Activated B cell treated with CpG ODN at 0.5 μM for 24 hours (primary cell): ENCODE results near the gene ABCC6. TPM values are rescaled to one million over a fixed set of nuclear protein-coding genes. Genes with fewer than 3 reads are reported as not detected.

Source experiments
- ATAC-seq: fragments of 200-7000 bp; cut with Tn5 transposase; one replicate; pipeline ENCODE4 v1.10.0; 2021; ENCODE audit warnings: low read depth, mild to moderate bottlenecking, moderate library complexity
- CTCF ChIA-PET: fragments of 350-600 bp; sonication (Branson Sonifier 250); formaldehyde crosslinking; loops from one replicate; lab custom pipeline; 2021; ENCODE audit warnings: antibody characterized with exemption; lab: Charles Lee
- POLR2A ChIA-PET: fragments of 350-600 bp; sonication (Branson Sonifier 250); formaldehyde crosslinking; loops from one replicate; lab custom pipeline; 2021; ENCODE audit warnings: antibody characterized with exemption; lab: Charles Lee
- DNase-seq: peaks from one replicate; pipeline ENCODE4 v3.0.0; 2022
- H3K27ac Mint-ChIP-seq: one replicate; pipeline ENCODE4 v1.8.0; 2020; ENCODE audit warnings: mixed read lengths
- H3K27me3 Mint-ChIP-seq: one replicate; pipeline ENCODE4 v1.8.0; 2021; ENCODE audit warnings: mixed read lengths
- H3K36me3 Mint-ChIP-seq: one replicate; pipeline ENCODE4 v1.8.0; 2021; ENCODE audit warnings: low read depth, mixed read lengths
- H3K4me1 Mint-ChIP-seq: one replicate; pipeline ENCODE4 v1.8.0; 2021; ENCODE audit warnings: mixed read lengths
- H3K4me3 Mint-ChIP-seq: one replicate; pipeline ENCODE4 v1.8.0; 2020; ENCODE audit warnings: mild to moderate bottlenecking, mixed read lengths
- H3K9me3 Mint-ChIP-seq: one replicate; pipeline ENCODE4 v1.8.0; 2020; ENCODE audit warnings: mixed read lengths
- intact Hi-C: fragments of 100-400 bp; cut with micrococcal nuclease; formaldehyde crosslinking; loops from one replicate; pipeline ENCODE4 v1.15.1; 2024
- total RNA-seq: library from RNA; stranded (reverse); gene quantifications from 2 replicates; pipeline ENCODE4 v1.2.3, GENCODE V29; 2022
- TF ChIP-seq, protein P1 (sequence below): fragments of 200-600 bp; IDR thresholded peaks from one replicate; pipeline ENCODE4 v1.8.0; 2022; ENCODE audit warnings: antibody characterized with exemption, mild to moderate bottlenecking

The ABCC6 gene
- total RNA-seq, 1 donor from 2014 or later, result not detected

- peaks cover 4% of the 10 kb centered on the region for H3K4me1 Mint-ChIP-seq
- CTCF ChIA-PET, result no interaction called here
- TF ChIP-seq, protein P1, sequence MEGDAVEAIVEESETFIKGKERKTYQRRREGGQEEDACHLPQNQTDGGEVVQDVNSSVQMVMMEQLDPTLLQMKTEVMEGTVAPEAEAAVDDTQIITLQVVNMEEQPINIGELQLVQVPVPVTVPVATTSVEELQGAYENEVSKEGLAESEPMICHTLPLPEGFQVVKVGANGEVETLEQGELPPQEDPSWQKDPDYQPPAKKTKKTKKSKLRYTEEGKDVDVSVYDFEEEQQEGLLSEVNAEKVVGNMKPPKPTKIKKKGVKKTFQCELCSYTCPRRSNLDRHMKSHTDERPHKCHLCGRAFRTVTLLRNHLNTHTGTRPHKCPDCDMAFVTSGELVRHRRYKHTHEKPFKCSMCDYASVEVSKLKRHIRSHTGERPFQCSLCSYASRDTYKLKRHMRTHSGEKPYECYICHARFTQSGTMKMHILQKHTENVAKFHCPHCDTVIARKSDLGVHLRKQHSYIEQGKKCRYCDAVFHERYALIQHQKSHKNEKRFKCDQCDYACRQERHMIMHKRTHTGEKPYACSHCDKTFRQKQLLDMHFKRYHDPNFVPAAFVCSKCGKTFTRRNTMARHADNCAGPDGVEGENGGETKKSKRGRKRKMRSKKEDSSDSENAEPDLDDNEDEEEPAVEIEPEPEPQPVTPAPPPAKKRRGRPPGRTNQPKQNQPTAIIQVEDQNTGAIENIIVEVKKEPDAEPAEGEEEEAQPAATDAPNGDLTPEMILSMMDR, result no peak
Observed at GRCh38 chr16:16131659-16132058, 91.6 kb downstream of the ABCC6 start.

DNA sequence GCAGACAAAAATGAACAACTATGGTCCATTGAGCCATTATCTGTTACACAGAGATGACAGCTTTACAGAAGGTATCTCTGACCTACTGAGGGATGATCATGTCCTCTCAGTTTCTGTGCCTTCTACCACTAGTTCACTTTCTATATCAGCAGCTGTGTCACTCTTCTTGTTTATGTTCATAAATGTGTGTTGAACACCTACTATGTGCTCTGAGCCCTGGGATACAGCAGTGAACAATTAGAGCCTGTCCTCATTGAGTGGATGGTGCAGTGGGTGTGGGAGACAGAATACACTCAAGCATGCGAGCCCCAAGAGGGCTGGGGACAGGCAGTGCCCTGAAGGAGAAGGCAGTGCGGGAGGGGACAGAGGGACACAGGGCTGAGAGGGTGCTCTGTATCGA, 92.1 kb downstream of the ABCC6 start:
- Mint-ChIP-seq H3K9me3 (no peaks in the 10 kb centered on the region), H3K36me3 (peaks cover 78% of the 10 kb centered on the region), H3K27me3 (no peaks in the 10 kb centered on the region), H3K4me3 (no peak overlapping the region), H3K27ac (no peak overlapping the region), H3K4me1 (peaks cover 4% of the 10 kb centered on the region)
- ChIA-PET POLR2A (no interaction called here), CTCF (no interaction called here)
- intact Hi-C loops, result no loop called here
- DNase-seq, result no peak
- TF ChIP-seq, protein P1, result no peak
- no peak for ATAC-seq

More at GRCh38 chr16:16131659-16132058, 91.6 kb downstream of the ABCC6 start:
- H3K4me3 Mint-ChIP-seq, result no peak overlapping the region
- POLR2A ChIA-PET, result no interaction called here
- H3K36me3 Mint-ChIP-seq, result peaks cover 79% of the 10 kb centered on the region
- no peaks in the 10 kb centered on the region for H3K27me3 Mint-ChIP-seq
- H3K9me3 Mint-ChIP-seq, result no peaks in the 10 kb centered on the region
- DNase-seq (no peak), ATAC-seq (no peak)
- no peak overlapping the region for H3K27ac Mint-ChIP-seq
- intact Hi-C loops, result no loop called here

DNA sequence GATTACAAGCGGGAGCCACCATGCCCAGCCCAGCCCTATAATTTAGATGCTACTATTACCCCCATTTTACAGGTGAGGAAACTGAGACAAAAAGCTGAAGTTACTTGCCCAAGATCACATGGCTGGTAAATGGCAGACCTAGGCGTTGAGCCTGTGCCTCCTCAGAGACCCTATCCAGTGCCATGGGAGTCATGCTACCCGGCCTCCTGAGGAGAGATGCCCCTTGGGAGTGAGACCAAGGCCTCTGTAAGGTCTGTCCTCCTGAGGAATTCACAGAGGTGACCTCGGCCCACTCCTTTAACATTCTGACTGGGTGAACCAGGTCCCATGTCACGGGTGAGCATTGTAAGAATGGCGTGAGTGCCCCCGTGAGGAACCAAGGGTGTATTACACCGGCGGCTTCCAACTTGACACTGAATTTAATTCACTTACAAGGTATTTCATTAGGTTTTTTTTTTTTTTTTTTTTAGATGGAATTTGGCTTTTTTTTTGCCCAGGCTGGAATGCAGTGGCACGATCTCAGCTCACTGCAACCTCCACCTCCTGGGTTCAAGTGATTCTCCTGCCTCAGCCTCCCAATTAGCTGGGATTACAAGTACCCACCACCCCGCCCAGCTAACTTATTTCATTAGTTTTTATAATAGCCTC, 95.7 kb downstream of the ABCC6 start:
- POLR2A ChIA-PET, result interaction anchor here (0.6 to 0.7 kb wide), 2 partner anchors 267 to 371 kb away, joined by 3 to 7 read pairs; no protein-coding TSS in a partner anchor

GRCh38 chr16:16126896-16127295, 96.4 kb downstream of the ABCC6 start:
- POLR2A ChIA-PET, result no interaction called here
- H3K27me3 Mint-ChIP-seq, result no peaks in the 10 kb centered on the region
- CTCF ChIA-PET, result interaction anchor here (1.4 to 2.9 kb wide), 4 partner anchors 120 to 363 kb away, joined by 4 to 21 read pairs (median 10); no protein-coding TSS in a partner anchor
- no peak overlapping the region for H3K27ac Mint-ChIP-seq
- H3K9me3 Mint-ChIP-seq, result peaks cover 4% of the 10 kb centered on the region
- intact Hi-C loops, result loop anchor here (1.0 to 10.0 kb wide), 6 partner anchors 58 to 700 kb away; no protein-coding TSS in a partner anchor
- no peak for DNase-seq
- no peak for ATAC-seq
- H3K4me3 Mint-ChIP-seq, result no peak overlapping the region
- H3K4me1 Mint-ChIP-seq, result peaks cover 4% of the 10 kb centered on the region
- TF ChIP-seq, protein P1, result no peak
- H3K36me3 Mint-ChIP-seq, result peaks cover 75% of the 10 kb centered on the region

More for the DNA sequence above, 95.7 kb downstream of the ABCC6 start:
- intact Hi-C loops, result loop anchor here (1.0 to 10.0 kb wide), 6 partner anchors 57 to 701 kb away; no protein-coding TSS in a partner anchor
- Mint-ChIP-seq H3K27me3 (no peaks in the 10 kb centered on the region), H3K4me1 (peaks cover 4% of the 10 kb centered on the region), H3K27ac (no peak overlapping the region), H3K4me3 (no peak overlapping the region), H3K36me3 (peaks cover 75% of the 10 kb centered on the region), H3K9me3 (peaks cover 4% of the 10 kb centered on the region)
- DNase-seq, result peak; percentile 59
- TF ChIP-seq, protein P1, result peak; percentile 57
- ATAC-seq, result peak; percentile 92
- CTCF ChIA-PET, result interaction anchor here (0.6 to 2.9 kb wide), 7 partner anchors 20 to 721 kb away, joined by 3 to 21 read pairs (median 4); no protein-coding TSS in a partner anchor

- ChIA-PET POLR2A (no interaction called here), CTCF (interaction anchor here (0.7 kb wide), 1 partner anchor 247 kb away, joined by 3 read pairs; no protein-coding TSS in a partner anchor)
- intact Hi-C loops, result loop anchor here (5.0 to 10.0 kb wide), 3 partner anchors 60 to 303 kb away; no protein-coding TSS in a partner anchor
- DNase-seq, result no peak
- Mint-ChIP-seq H3K9me3 (peaks cover 4% of the 10 kb centered on the region), H3K4me1 (peaks cover 4% of the 10 kb centered on the region), H3K27me3 (no peaks in the 10 kb centered on the region), H3K4me3 (no peak overlapping the region), H3K36me3 (peaks cover 79% of the 10 kb centered on the region), H3K27ac (no peak overlapping the region)
- ATAC-seq, result no peak
- TF ChIP-seq, protein P1, result no peak
Observed at GRCh38 chr16:16124974-16125373, 98.3 kb downstream of the ABCC6 start.
